HT1080 (cell line): ENCODE results near the gene GPATCH2L. TPM values are rescaled to one million over a fixed set of nuclear protein-coding genes. Genes with fewer than 3 reads are reported as not detected.

ENCODE experiments used
- DNase-seq: peaks from one replicate; pipeline ENCODE4 v3.0.0-alpha.2; 2015; ENCODE audit warnings: low read depth
- total RNA-seq: library from RNA; depleted of rRNA; stranded (reverse); fragments of >200 nt; shearing (Covaris generic); gene quantifications from 2 replicates; pipeline ENCODE4 v1.2.3, GENCODE V29; 2014; rRNA removed

The GPATCH2L gene
- total RNA-seq, 1 experiment from 2014 or later, result 30.4 TPM

DNA sequence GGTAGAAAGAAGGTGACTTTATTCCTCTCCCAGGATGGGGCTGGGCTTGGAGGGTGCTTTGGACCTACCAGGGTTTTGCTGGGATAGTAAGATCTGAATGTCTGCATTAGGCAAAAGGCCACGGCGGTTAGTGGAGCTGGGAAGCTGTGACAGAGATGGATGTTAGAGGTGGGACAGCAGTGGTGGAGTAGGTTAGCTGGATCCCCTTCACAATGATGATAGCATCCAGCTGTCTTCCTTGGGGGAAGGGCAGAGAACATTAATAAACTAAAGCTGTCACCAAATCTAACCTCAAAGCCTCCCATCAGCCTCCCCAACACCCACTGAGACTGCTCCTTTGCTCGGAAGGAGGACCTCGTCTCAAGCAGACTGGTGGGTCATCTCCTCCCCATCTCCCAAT, 104.8 kb downstream of the GPATCH2L start:
- DNase-seq, result no peak

DNA sequence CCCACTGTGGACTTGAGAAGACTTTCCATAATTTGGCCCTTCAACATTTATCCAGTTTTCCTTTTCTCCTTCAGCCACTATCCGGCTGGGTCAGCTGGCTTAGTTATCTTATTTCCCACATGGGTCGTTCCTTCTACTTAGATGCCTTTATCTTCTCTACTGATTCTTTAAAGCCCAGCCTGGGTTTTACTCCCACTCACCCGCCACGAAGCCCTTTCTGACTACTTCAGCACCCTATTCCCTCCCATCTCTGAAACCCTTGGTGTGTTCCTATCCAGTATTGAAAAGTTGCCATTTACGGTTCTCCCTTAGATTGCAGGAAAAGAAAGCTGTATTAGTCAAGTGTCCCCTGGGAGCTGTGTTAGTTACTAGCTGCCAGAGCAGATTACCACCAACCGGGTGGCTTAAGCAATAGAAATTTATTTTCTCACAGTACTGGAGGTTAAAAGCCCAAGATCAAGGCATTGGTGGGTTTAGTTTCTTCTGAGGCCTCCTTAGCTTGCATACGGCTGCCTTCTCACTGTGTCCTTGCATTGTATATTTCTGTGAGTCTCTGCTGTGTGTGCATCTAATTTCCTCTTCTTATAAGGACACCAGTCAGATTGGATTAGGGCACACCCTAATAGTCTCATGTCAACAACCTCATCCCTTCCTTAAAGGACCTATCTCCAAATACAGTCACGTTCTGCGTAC, 105.5 kb downstream of the GPATCH2L start:
- no peak for DNase-seq

DNA sequence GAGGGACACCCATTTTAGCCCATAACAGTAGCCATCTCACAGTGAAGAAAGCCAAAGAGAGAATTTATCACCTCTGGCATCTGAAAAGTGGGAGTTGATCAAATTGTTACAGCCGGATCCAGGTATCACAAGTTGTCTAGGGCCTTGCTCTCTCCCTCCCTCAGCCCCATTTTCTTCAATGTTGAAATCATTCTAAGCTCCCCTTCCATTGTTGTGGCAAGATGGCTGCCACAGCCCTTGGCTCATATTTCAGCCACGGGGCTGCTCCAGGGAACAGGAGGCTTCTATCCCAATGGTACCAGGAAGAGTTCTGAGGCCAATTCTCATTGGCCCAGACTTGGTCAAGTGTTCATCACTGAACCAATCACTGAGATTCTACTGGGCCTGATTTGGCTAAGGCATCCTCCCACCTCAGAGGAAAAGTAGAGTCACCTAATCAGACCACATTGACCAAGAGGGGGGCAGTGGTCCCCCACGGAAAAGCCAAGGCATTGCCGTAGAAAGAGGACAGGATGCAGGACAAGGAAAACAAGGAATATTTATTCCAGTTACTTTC, 106.2 kb downstream of the GPATCH2L start:
- peak; percentile 10 for DNase-seq

DNA sequence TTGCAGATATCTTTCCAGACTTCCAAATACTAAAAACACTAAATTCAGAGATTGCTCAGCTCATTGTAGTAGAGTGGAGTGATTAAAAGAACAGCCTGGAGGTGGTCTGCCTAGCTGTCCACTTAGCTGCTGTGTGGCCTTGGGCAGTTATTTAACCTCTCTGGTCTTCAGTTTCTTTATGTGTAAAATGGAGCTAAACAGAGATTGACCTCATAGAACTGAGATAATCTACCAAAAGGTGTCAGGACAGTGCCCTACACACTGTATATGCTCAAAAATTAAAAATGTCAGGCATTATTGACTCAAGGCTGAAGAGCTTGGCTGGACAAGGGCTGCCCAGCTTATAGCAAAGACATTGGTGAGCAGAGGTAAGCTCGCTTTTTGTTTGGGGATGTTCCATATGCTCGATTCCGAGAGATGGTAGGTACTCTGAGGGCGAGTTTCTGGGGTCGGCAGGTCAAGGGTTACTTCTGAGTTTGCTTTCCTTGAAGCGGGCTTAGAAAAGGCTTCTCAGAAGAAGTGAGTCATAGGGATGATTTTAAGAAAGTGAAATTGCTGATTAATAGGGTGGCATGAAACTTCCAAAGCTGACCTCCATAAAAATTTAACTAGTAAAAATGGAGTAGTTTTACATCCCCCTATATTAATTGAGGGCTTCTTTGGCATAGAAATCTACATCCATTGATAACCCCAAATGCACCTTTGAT, 107.5 kb downstream of the GPATCH2L start:
- DNase-seq, result no peak

DNA sequence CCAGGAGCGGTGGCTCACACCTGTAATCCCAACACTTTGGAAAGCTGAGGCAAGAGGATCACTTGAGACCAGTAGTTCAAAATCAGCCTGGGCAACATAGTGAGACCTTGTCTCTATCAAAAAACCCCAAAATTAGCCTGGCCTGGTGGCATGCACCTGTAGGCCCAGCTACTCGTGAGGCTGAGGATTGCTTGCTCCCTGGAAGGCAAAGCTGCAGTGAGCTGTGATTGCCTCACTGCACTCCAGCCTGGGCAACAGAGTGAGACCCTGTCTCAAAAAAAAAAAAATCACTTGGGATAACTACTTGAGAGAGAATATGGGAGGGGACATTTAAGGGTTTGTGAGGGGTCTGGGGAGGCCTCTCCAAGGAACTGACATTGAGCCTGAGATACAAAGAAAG, 109.0 kb downstream of the GPATCH2L start:
- no peak for DNase-seq

DNA sequence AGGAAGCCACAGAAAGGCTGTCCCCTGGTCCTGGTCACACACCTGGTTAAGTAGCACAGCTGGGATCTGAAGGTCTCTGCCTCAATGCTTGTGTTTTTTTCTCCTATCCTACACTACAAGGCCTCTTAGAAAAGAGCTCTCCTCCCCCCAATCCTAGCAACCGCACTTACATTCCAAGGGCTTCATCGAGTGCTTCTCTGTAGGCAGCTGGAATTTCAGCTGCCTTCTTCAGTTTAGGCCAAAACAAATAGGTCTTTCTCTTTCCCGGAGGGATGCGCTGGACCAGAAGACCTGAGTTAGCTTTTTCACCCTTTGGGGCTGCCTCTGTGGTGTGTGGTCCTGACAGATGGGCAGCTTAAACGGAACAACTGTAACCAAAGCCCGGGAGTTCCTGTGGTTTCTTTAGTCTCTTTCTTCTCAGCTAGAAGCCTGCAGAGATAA, 109.7 kb downstream of the GPATCH2L start:
- DNase-seq, result no peak

DNA sequence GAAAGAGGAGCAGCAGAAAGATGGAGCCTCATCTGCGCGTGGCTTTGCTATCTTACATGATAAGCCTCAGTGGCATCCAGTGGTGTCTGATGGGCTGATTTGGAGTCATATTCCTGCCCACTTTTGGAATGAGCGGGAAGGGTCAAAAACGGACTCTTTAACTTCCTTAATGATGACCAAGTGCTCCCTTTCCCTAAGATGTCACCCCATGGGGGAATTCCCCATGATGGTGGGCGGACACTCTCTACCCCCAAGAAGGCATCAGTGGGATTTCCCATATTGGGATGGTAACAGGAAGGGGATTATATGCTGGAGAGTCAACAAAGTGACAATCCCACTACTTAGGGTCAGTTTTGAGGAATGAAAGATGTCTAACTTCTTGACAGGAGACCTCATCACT, 110.9 kb downstream of the GPATCH2L start:
- DNase-seq, result no peak

Other genes starting within 250 kb of the GPATCH2L start
- gene TGFB3, start 169.9 kb upstream of the GPATCH2L start, total RNA-seq, result 4.0 and 4.8 TPM in 2 replicates
- gene IFT43, start 166.2 kb upstream of the GPATCH2L start, total RNA-seq, result 18.1 and 20.6 TPM in 2 replicates
- 0.03 TPM in 1 of 2 replicates, not detected in the other for gene ESRRB, start 224.2 kb downstream of the GPATCH2L start, total RNA-seq